Tibial artery (tissue), 4 donors: ENCODE measurements around the gene NRM.
"Not testable (repeated sequence)": the region's sequence is repeated elsewhere in the genome, so short reads cannot be mapped to it uniquely, and the experiment has no call there.

Experiments used
- DNase-seq, 2 donors: peaks; one replicate each; pipeline ENCODE4 v3.0.0-alpha.2; 2019
- H3K27ac ChIP-seq, 2 donors: fragments of 200-600 bp; sonication (generic) in 1 of 2; 1 replicate in 1 of 2; 2 replicates in 1 of 2; pipeline ENCODE4 v1.5.1; 2018 to 2019; ENCODE audit warnings: mild to moderate bottlenecking in 1 of 2
- H3K27me3 ChIP-seq, 2 donors: fragments of 200-600 bp; sonication (generic) in 1 of 2; one replicate each; pipeline versions ENCODE4 v1.5.1 to v1.6.0; 2016 to 2019
- H3K36me3 ChIP-seq, 3 donors: fragments of 200-600 bp; sonication (generic) in 2 of 3; one replicate each; pipeline ENCODE4 v1.5.1; 2016 to 2019; ENCODE audit warnings: mild to moderate bottlenecking in 2 of 3
- H3K4me1 ChIP-seq, 4 donors: fragments of 200-600 bp; sonication (generic) in 2 of 4; 1 replicate in 3 of 4; 2 replicates in 1 of 4; pipeline ENCODE4 v1.5.1; 2016 to 2019
- H3K4me3 ChIP-seq, 2 donors: fragments of 200-600 bp; sonication (generic) in 1 of 2; 1 replicate in 1 of 2; 2 replicates in 1 of 2; pipeline ENCODE4 v1.5.1; 2018 to 2019; ENCODE audit warnings: mild to moderate bottlenecking in 2 of 2
- H3K9me3 ChIP-seq, 3 donors: fragments of 200-600 bp; sonication (generic) in 1 of 3; one replicate each; pipeline ENCODE4 v1.5.1; 2016 to 2019
- intact Hi-C: fragments of 100-400 bp; cut with DNase I; formaldehyde crosslinking; loops from one replicate; pipeline ENCODE4 v1.15.0; 2023; ENCODE audit warnings: low total_unique reads
- TF ChIP-seq, protein P1 (sequence below), 2 experiments: fragments of 200-600 bp in 1 of 2; fragments of 450-650 bp in 1 of 2; IDR thresholded peaks; one replicate each; pipeline ENCODE4 v1.5.1; 2017 to 2019; ENCODE audit warnings: antibody characterized with exemption in 2 of 2, mild to moderate bottlenecking in 1 of 2, moderate library complexity in 1 of 2

The NRM gene

DNA sequence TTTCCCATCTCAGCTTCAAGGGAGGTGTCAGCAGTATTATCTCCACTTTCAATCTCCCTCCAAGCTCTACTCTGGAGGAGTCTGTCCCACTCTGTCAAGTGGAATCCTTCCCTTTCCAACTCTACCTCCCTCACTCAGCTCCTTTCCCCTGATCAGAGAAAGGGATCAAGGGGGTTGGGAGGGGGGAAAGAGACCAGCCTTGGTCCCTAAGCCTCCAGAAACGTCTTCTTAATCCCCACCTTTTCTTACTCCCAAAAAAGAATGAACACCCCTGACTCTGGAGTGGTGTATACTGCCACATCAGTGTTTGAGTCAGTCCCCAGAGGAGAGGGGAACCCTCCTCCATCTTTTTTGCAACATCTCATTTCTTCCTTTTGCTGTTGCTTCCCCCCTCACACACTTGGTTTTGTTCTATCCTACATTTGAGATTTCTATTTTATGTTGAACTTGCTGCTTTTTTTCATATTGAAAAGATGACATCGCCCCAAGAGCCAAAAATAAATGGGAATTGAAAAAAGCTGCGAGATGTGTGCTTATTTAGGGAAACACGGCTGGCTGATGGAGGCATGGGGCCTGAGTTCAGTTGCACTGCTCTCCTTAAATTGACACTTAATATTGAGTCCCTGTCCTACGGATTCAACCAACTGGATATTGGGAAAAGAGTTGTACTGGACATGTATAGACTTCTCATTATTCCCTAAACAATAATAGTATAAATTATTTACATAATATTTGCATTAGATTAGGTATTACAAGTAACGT is 34.3 kb upstream of the NRM start:
- Histone ChIP-seq H3K4me3 (no peak overlapping the region), H3K9me3 (no peaks in the 10 kb centered on the region), H3K36me3 (peaks cover 49 to 72% (median 58%) of the 10 kb centered on the region in 3 donors), H3K27me3 (no peaks in the 10 kb centered on the region), H3K27ac (peak overlapping the region; percentile 8 to 23), H3K4me1 (peaks cover 0 to 55% (median 21%) of the 10 kb centered on the region in 4 donors)
- no peak for DNase-seq
- TF ChIP-seq, protein P1, sequence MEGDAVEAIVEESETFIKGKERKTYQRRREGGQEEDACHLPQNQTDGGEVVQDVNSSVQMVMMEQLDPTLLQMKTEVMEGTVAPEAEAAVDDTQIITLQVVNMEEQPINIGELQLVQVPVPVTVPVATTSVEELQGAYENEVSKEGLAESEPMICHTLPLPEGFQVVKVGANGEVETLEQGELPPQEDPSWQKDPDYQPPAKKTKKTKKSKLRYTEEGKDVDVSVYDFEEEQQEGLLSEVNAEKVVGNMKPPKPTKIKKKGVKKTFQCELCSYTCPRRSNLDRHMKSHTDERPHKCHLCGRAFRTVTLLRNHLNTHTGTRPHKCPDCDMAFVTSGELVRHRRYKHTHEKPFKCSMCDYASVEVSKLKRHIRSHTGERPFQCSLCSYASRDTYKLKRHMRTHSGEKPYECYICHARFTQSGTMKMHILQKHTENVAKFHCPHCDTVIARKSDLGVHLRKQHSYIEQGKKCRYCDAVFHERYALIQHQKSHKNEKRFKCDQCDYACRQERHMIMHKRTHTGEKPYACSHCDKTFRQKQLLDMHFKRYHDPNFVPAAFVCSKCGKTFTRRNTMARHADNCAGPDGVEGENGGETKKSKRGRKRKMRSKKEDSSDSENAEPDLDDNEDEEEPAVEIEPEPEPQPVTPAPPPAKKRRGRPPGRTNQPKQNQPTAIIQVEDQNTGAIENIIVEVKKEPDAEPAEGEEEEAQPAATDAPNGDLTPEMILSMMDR (IDR thresholded peaks at IDR 0.05), result no peak
- intact Hi-C loops, result loop anchor here (5.0 kb wide), 1 partner anchor 108 kb away; the partner anchor contains the start of genes MRPS18B and PPP1R10

DNA sequence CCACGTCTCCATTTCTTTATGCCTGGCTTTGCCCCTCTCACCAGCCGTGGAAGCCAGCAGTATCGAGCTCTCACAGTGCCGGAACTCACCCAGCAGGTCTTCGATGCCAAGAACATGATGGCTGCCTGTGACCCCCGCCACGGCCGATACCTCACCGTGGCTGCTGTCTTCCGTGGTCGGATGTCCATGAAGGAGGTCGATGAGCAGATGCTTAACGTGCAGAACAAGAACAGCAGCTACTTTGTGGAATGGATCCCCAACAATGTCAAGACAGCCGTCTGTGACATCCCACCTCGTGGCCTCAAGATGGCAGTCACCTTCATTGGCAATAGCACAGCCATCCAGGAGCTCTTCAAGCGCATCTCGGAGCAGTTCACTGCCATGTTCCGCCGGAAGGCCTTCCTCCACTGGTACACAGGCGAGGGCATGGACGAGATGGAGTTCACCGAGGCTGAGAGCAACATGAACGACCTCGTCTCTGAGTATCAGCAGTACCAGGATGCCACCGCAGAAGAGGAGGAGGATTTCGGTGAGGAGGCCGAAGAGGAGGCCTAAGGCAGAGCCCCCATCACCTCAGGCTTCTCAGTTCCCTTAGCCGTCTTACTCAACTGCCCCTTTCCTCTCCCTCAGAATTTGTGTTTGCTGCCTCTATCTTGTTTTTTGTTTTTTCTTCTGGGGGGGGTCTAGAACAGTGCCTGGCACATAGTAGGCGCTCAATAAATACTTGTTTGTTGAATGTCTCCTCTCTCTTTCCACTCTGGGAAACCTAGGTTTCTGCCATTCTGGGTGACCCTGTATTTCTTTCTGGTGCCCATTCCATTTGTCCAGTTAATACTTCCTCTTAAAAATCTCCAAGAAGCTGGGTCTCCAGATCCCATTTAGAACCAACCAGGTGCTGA is 33.3 kb upstream of the NRM start:
- peaks cover 39 to 62% (median 48%) of the 10 kb centered on the region in 3 donors for H3K36me3 ChIP-seq
- not testable (repeated sequence) for H3K27me3 ChIP-seq, H3K9me3 ChIP-seq, H3K4me3 ChIP-seq, DNase-seq
- peak overlapping the region; percentile 8 to 23 for H3K27ac ChIP-seq
- H3K4me1 ChIP-seq, result peaks cover 0 to 63% (median 25%) of the 10 kb centered on the region in 4 donors
- intact Hi-C loops, result loop anchor here (5.0 kb wide), 1 partner anchor 107 kb away; the partner anchor contains the start of genes MRPS18B and PPP1R10

DNA sequence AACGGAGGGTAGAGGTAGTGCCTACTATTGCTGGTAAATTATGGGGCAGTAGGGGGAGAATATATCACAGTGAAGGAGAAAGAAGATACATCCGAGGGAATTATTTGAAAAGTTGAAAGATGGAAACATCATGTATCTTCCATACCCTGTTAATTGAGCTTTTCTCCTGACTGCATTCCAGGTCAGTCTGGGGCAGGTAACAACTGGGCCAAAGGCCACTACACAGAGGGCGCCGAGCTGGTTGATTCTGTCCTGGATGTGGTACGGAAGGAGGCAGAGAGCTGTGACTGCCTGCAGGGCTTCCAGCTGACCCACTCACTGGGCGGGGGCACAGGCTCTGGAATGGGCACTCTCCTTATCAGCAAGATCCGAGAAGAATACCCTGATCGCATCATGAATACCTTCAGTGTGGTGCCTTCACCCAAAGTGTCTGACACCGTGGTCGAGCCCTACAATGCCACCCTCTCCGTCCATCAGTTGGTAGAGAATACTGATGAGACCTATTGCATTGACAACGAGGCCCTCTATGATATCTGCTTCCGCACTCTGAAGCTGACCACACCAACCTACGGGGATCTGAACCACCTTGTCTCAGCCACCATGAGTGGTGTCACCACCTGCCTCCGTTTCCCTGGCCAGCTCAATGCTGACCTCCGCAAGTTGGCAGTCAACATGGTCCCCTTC is 32.5 kb upstream of the NRM start:
- intact Hi-C loops, result loop anchor here (5.0 kb wide), 1 partner anchor 106 kb away; the partner anchor contains the start of genes MRPS18B and PPP1R10
- not testable (repeated sequence) for H3K9me3 ChIP-seq, H3K4me3 ChIP-seq, DNase-seq, H3K27me3 ChIP-seq
- H3K36me3 ChIP-seq, result peaks cover 35 to 55% (median 40%) of the 10 kb centered on the region in 3 donors
- peak overlapping the region in 1 of 2 donors; percentile 4 for H3K27ac ChIP-seq
- peaks cover 0 to 64% (median 26%) of the 10 kb centered on the region in 4 donors for H3K4me1 ChIP-seq

DNA sequence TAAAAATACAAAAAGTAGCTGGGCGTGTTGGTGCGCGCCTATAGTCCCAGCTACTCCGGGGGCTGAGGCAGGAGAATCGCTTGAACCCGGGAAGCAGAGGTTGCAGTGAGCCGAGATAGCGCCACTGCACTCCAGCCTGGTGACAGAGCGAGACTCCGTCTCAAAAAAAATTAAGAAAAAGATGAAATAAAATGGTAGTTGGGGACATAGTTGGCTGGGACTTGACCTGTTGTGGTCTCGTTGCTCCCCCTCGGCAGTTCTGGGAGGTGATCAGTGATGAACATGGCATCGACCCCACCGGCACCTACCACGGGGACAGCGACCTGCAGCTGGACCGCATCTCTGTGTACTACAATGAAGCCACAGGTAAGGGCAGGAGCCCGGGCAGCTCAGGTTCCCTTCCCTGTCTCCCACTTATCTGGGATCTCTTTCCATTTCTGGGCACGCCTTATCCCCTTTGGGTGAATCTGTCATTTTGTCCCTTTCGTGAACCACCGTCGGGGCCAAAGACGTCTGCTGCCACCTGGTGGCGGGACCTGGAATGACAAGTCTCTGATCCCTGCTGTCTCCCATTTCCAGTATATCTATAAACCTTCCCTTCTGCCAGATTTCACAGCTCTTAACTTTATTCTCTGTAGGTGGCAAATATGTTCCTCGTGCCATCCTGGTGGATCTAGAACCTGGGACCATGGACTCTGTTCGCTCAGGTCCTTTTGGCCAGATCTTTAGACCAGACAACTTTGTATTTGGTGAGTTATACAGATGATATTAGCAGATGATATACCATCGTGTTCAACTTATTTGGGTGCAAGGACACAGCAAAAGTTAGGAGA is 31.7 kb upstream of the NRM start:
- H3K36me3 ChIP-seq, result peaks cover 27 to 47% (median 32%) of the 10 kb centered on the region in 3 donors
- peak; percentile 72 to 89 for DNase-seq

DNA sequence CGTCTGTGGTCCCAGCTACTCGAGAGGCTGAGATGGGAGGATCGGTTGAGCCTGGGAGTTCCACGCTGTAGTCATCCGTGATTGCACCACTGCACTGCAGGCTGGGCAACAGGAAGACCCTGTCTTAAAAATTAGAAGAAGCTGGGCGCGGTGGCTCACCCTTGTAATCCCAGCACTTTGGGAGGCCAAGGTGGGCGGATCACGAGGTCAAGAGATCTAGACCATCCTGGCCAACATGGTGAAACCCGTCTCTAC is 31.2 kb upstream of the NRM start:
- intact Hi-C loops, result loop anchor here (1.0 to 5.0 kb wide), 2 partner anchors 43 to 105 kb away; partner anchors contain the start of genes MRPS18B and PPP1R10
- H3K9me3 ChIP-seq, H3K27me3 ChIP-seq: not testable (repeated sequence)
- peak overlapping the region; percentile 74 to 88 for H3K4me3 ChIP-seq
- DNase-seq, result peak in 1 of 2 donors; percentile 80
- H3K36me3 ChIP-seq, result peaks cover 22 to 42% (median 27%) of the 10 kb centered on the region in 3 donors
- H3K4me1 ChIP-seq, result peaks cover 0 to 61% (median 32%) of the 10 kb centered on the region in 4 donors
- peak overlapping the region; percentile 78 to 88 for H3K27ac ChIP-seq

More for the DNA sequence above, 31.7 kb upstream of the NRM start:
- TF ChIP-seq, protein P1 (IDR thresholded peaks at IDR 0.05), result peak; percentile 97 to 99
- Histone ChIP-seq H3K27ac (peak overlapping the region; percentile 78 to 88), H3K4me1 (peaks cover 0 to 64% (median 32%) of the 10 kb centered on the region in 4 donors), H3K27me3 (no peaks in the 10 kb centered on the region), H3K4me3 (peak overlapping the region; percentile 74 to 88), H3K9me3 (no peaks in the 10 kb centered on the region)
- intact Hi-C loops, result loop anchor here (1.0 to 5.0 kb wide), 2 partner anchors 43 to 105 kb away; partner anchors contain the start of genes MRPS18B and PPP1R10

DNA sequence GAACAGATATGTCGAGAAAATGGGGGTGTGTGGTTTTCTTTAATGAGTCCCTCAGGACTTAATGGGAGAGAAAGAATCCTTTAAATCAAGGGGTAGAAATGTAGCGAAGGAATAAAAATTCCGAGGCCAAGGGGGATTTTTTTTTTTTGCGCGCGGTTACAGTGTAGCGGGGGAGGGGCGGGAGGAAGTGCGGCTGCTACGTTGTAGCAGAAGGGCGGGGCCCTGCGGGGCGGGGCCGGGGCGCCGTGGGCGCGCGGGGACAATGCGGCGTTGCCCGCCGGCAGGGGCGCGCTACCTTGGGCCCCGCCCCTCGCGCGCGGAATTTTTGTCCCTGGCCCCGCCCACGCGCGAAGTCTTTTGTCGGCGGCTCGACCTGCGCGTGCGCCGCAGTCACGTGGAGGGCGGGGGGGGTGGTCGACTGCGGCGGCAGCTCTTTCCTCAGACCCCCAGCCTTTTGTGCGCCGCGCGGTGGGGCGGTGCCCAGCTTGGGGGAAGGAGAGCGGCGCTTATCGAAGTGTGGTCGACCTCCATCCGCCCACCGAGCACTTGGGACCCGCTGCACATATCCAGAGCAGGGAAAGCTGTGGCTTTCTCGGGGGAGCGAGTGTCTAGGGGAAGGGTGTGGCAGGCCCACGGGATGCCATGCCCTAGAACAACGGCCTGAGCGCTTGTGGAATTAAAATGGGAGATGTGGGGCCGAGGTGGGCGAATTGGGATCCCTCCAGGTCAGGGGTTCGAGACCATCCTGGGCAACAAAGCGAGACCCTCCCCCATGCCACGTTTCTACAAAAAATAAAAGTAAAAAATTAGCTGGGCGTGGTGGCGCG is 30.6 kb upstream of the NRM start:
- Histone ChIP-seq H3K27ac (peak overlapping the region; percentile 78 to 88), H3K4me3 (peak overlapping the region; percentile 74 to 88), H3K27me3 (no peaks in the 10 kb centered on the region), H3K4me1 (peaks cover 0 to 66% (median 35%) of the 10 kb centered on the region in 4 donors), H3K9me3 (no peaks in the 10 kb centered on the region), H3K36me3 (peaks cover 22 to 36% (median 26%) of the 10 kb centered on the region in 3 donors)
- intact Hi-C loops, result loop anchor here (1.0 to 5.0 kb wide), 2 partner anchors 42 to 104 kb away; partner anchors contain the start of genes MRPS18B and PPP1R10
- DNase-seq, result peak; percentile 85 to 94
- TF ChIP-seq, protein P1 (IDR thresholded peaks at IDR 0.05), result peak; percentile 39 to 40
